Activated T-helper 17 cell treated with anti-CD3 and anti-CD28 coated beads, Interleukin-2, amount 50 U/mL, for 72 hours (primary cell): ENCODE data around the gene FOXL3. TPM values are rescaled to one million over a fixed set of nuclear protein-coding genes. Genes with fewer than 3 reads are reported as not detected.
"Not testable (repeated sequence)": the region's sequence is repeated elsewhere in the genome, so short reads cannot be mapped to it uniquely, and the experiment has no call there.

Source experiments
- ATAC-seq: fragments of 150-1000 bp; cut with Tn5 transposase; replicated peaks from 2 replicates; pipeline ENCODE4 v1.10.0; 2021; ENCODE audit warnings: mild to moderate bottlenecking, moderate library complexity
- H3K27ac Mint-ChIP-seq: one replicate; pipeline ENCODE4 v1.8.0; 2022; ENCODE audit warnings: mixed read lengths
- H3K27me3 Mint-ChIP-seq: one replicate; pipeline ENCODE4 v1.8.0; 2022; ENCODE audit warnings: mixed read lengths
- H3K36me3 Mint-ChIP-seq: one replicate; pipeline ENCODE4 v1.8.0; 2022; ENCODE audit warnings: low read depth, mild to moderate bottlenecking, mixed read lengths
- H3K4me1 Mint-ChIP-seq: one replicate; pipeline ENCODE4 v1.8.0; 2022; ENCODE audit warnings: mixed read lengths
- H3K4me3 Mint-ChIP-seq: one replicate; pipeline ENCODE4 v1.8.0; 2022; ENCODE audit warnings: mild to moderate bottlenecking, mixed read lengths
- H3K9me3 Mint-ChIP-seq: one replicate; pipeline ENCODE4 v1.8.0; 2022; ENCODE audit warnings: mixed read lengths
- total RNA-seq, 2 donors: library from RNA; stranded (reverse); gene quantifications; one replicate each; pipeline ENCODE4 v1.2.3, GENCODE V29; 2022

FOXL3 gene
- not detected for total RNA-seq

- peaks cover 35% of the 10 kb centered on the region for H3K27me3 Mint-ChIP-seq
- no peak within 1 kb of the TSS for H3K4me3 Mint-ChIP-seq
- no peaks in the 10 kb centered on the region for H3K9me3 Mint-ChIP-seq
- H3K27ac Mint-ChIP-seq, result no peak within 1 kb of the TSS
- no peak for ATAC-seq
- no peaks in the 10 kb centered on the region for H3K36me3 Mint-ChIP-seq
- H3K4me1 Mint-ChIP-seq, result no peaks in the 10 kb centered on the region
Observed at GRCh38 chr7:289756-290553, at the start of gene FOXL3. FOXL3 (plus strand) TSS chr7:290170; CDS start chr7:290170, 0 bp downstream.

GRCh38 chr7:240887-241421 lies 49.0 kb upstream of the FOXL3 start:
- Mint-ChIP-seq H3K36me3 (no peaks in the 10 kb centered on the region), H3K4me3 (no peak overlapping the region), H3K9me3 (no peaks in the 10 kb centered on the region), H3K27ac (no peak overlapping the region), H3K27me3 (no peaks in the 10 kb centered on the region), H3K4me1 (no peaks in the 10 kb centered on the region)
- ATAC-seq, result peak; percentile 72

- Mint-ChIP-seq H3K27me3 (no peaks in the 10 kb centered on the region), H3K9me3 (no peaks in the 10 kb centered on the region), H3K4me1 (no peaks in the 10 kb centered on the region), H3K4me3 (no peak overlapping the region), H3K27ac (no peak overlapping the region), H3K36me3 (no peaks in the 10 kb centered on the region)
- ATAC-seq, result no peak
Observed at GRCh38 chr7:241513-241912, 48.5 kb upstream of the FOXL3 start.

DNA sequence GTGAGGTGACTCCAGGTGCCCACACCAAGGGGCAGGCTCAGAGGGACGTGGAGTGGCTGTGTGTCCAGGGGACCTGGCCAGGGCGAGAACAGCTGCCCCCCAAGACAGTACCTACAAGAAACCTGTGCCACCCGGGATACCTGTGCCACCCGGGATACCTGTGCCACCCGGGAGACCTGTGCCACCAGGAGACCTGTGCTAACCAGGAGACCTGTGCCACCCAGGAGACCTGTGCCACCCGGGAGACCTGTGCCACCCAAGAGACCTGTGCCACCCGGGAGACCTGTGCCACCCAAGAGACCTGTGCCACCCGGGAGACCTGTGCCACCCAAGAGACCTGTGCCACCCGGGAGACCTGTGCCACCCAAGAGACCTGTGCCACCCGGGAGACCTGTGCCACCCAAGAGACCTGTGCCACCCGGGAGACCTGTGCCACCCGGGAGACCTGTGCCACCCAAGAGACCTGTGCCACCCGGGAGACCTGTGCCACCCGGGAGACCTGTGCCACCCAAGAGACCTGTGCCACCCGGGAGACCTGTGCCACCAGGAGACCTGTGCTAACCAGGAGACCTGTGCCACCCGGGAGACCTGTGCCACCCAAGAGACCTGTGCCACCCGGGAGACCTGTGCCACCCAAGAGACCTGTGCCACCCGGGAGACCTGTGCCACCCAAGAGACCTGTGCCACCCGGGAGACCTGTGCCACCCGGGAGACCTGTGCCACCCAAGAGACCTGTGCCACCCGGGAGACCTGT lies 47.0 kb upstream of the FOXL3 start:
- not testable (repeated sequence) for H3K27me3 Mint-ChIP-seq, H3K4me1 Mint-ChIP-seq, H3K36me3 Mint-ChIP-seq, H3K9me3 Mint-ChIP-seq, ATAC-seq, H3K27ac Mint-ChIP-seq, H3K4me3 Mint-ChIP-seq

- not testable (repeated sequence) for H3K27me3 Mint-ChIP-seq, ATAC-seq, H3K4me1 Mint-ChIP-seq, H3K27ac Mint-ChIP-seq, H3K36me3 Mint-ChIP-seq, H3K4me3 Mint-ChIP-seq, H3K9me3 Mint-ChIP-seq
Observed at GRCh38 chr7:243580-243978, 46.4 kb upstream of the FOXL3 start.

DNA sequence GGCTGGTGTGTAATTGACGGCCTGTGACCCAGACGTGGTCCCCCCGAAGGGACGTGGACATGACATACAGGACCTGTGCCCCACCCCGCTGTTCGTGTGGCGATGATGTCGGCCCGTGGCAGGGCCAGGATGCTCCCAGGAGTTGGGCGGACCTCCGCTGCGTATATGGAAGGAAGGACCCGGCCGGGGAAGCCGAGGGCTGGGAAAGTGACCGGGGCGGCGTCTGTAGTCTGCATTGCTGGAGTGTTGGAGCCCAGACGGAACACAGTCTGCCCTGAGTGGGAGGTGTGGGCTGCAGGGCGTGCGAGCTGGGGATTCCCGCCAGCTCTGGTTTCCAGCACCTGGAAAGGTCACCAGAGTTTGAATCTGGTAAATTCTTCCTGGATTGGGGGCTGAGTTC lies 45.0 kb upstream of the FOXL3 start:
- no peak overlapping the region for H3K4me3 Mint-ChIP-seq
- no peak for ATAC-seq
- H3K27ac Mint-ChIP-seq, result no peak overlapping the region
- H3K27me3 Mint-ChIP-seq, result no peaks in the 10 kb centered on the region
- no peaks in the 10 kb centered on the region for H3K4me1 Mint-ChIP-seq
- H3K36me3 Mint-ChIP-seq, result no peaks in the 10 kb centered on the region
- no peaks in the 10 kb centered on the region for H3K9me3 Mint-ChIP-seq

GRCh38 chr7:245574-246295 lies 44.2 kb upstream of the FOXL3 start:
- H3K36me3 Mint-ChIP-seq, result no peaks in the 10 kb centered on the region
- no peaks in the 10 kb centered on the region for H3K9me3 Mint-ChIP-seq
- H3K27me3 Mint-ChIP-seq, result no peaks in the 10 kb centered on the region
- no peak for ATAC-seq
- H3K4me3 Mint-ChIP-seq, result no peak overlapping the region
- no peak overlapping the region for H3K27ac Mint-ChIP-seq
- H3K4me1 Mint-ChIP-seq, result no peaks in the 10 kb centered on the region

DNA sequence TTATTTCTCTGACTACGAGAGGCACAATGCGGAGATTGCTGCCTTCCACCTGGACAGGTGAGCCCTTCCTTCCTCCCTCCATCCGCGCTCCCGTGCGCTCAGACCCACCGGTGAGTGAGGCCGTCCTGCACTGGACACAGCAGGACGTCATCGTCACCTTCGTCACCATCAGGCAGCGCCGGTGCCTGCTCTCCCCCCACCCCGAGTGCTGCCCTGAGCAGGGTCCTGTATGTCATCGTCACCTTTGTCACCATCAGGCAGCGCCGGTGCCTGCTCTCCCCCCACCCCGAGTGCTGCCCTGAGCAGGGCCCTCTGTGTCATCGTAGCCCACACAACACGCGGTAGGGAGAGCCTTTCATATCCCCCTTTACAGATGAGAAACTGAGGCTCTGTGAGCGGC lies 43.5 kb upstream of the FOXL3 start:
- H3K27me3 Mint-ChIP-seq, result no peaks in the 10 kb centered on the region
- ATAC-seq, result no peak
- no peaks in the 10 kb centered on the region for H3K36me3 Mint-ChIP-seq
- H3K27ac Mint-ChIP-seq, result no peak overlapping the region
- no peaks in the 10 kb centered on the region for H3K4me1 Mint-ChIP-seq
- H3K9me3 Mint-ChIP-seq, result no peaks in the 10 kb centered on the region
- H3K4me3 Mint-ChIP-seq, result no peak overlapping the region

GRCh38 chr7:247181-247580 lies 42.8 kb upstream of the FOXL3 start:
- Mint-ChIP-seq H3K4me3 (no peak overlapping the region), H3K27me3 (no peaks in the 10 kb centered on the region), H3K9me3 (no peaks in the 10 kb centered on the region), H3K27ac (no peak overlapping the region), H3K36me3 (no peaks in the 10 kb centered on the region), H3K4me1 (no peaks in the 10 kb centered on the region)
- no peak for ATAC-seq

DNA sequence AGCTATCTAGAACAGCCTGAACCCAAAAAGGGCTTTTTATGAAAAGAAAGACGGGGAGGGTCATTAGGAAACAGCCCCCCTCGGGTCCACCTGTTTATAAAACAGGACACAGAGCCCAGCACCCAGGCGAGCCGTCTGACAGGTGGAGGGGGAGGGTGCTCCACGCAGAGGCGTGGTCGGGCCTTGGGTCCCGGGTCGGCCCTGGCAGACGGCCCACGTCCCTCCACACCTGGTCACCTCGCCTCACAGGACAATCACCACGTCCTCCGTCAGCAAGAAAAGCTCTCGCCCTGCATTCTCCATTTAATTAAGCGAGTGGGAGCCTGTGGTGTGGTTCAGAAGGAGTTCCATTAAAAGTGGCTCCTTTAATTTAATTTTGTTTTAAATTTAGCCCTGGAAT lies 42.3 kb upstream of the FOXL3 start:
- no peak for ATAC-seq
- H3K27me3 Mint-ChIP-seq, result no peaks in the 10 kb centered on the region

GRCh38 chr7:248732-249435 lies 41.1 kb upstream of the FOXL3 start:
- ATAC-seq, result no peak
- Mint-ChIP-seq H3K4me1 (no peaks in the 10 kb centered on the region), H3K9me3 (no peaks in the 10 kb centered on the region), H3K27ac (no peak overlapping the region), H3K36me3 (no peaks in the 10 kb centered on the region), H3K27me3 (no peaks in the 10 kb centered on the region), H3K4me3 (no peak overlapping the region)

More for the DNA sequence above, 42.3 kb upstream of the FOXL3 start:
- no peak overlapping the region for H3K27ac Mint-ChIP-seq
- H3K9me3 Mint-ChIP-seq, result no peaks in the 10 kb centered on the region
- H3K4me1 Mint-ChIP-seq, result no peaks in the 10 kb centered on the region
- H3K36me3 Mint-ChIP-seq, result no peaks in the 10 kb centered on the region
- H3K4me3 Mint-ChIP-seq, result no peak overlapping the region

GRCh38 chr7:249989-250388 lies 40.0 kb upstream of the FOXL3 start:
- Mint-ChIP-seq H3K27me3 (no peaks in the 10 kb centered on the region), H3K36me3 (no peaks in the 10 kb centered on the region), H3K27ac (no peak overlapping the region), H3K4me1 (no peaks in the 10 kb centered on the region), H3K4me3 (no peak overlapping the region), H3K9me3 (no peaks in the 10 kb centered on the region)
- no peak for ATAC-seq

- ATAC-seq, result no peak
- Mint-ChIP-seq H3K4me1 (no peaks in the 10 kb centered on the region), H3K9me3 (no peaks in the 10 kb centered on the region), H3K27me3 (no peaks in the 10 kb centered on the region), H3K4me3 (no peak overlapping the region), H3K36me3 (no peaks in the 10 kb centered on the region), H3K27ac (no peak overlapping the region)
Observed at GRCh38 chr7:250523-250922, 39.4 kb upstream of the FOXL3 start.

DNA sequence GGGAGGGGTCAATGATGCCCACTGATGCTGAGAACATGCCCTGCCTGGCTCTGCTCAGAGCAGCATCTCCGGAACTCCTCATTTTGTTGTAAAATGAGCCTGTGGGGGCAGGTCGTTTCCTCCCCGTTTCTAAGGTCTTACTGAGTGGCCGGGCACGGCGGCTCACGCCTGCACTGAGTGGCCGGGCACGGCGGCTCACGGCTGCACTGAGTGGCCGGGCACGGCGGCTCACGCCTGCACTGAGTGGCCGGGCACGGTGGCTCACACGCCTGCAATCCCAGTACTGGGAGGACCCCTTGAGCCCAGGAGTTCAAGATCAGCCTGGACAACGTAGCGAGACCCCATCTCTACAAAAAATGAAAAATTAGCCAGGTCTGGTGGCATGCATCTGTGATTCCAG lies 39.0 kb upstream of the FOXL3 start:
- H3K36me3 Mint-ChIP-seq, result no peaks in the 10 kb centered on the region
- no peak for ATAC-seq
- H3K9me3 Mint-ChIP-seq, result no peaks in the 10 kb centered on the region
- H3K4me3 Mint-ChIP-seq, result no peak overlapping the region
- no peaks in the 10 kb centered on the region for H3K27me3 Mint-ChIP-seq
- no peaks in the 10 kb centered on the region for H3K4me1 Mint-ChIP-seq
- H3K27ac Mint-ChIP-seq, result no peak overlapping the region
